ENCODE measurements around the gene SLIT1.

DNA sequence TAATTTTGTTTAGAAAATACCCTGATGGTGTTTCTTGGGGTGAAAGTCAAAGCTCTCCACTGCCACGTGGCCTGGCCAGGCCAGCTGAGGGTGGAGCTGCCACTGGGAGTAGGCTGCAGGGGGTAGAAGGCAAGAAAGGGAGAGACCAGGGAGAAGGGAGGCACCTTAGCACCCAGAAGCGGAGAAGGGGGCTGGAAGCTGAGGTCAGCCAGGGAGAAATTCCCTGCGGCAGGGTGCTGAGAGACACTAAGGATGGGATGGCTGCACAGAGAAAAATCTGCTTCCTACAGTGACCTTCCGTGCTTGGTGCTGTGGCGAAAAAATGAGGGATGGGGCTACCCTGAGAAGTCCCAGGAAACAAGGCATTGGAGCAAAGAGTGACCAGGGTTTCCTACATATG lies 143.7 kb downstream of the SLIT1 start:
- TF ChIP-seq, protein P1, sequence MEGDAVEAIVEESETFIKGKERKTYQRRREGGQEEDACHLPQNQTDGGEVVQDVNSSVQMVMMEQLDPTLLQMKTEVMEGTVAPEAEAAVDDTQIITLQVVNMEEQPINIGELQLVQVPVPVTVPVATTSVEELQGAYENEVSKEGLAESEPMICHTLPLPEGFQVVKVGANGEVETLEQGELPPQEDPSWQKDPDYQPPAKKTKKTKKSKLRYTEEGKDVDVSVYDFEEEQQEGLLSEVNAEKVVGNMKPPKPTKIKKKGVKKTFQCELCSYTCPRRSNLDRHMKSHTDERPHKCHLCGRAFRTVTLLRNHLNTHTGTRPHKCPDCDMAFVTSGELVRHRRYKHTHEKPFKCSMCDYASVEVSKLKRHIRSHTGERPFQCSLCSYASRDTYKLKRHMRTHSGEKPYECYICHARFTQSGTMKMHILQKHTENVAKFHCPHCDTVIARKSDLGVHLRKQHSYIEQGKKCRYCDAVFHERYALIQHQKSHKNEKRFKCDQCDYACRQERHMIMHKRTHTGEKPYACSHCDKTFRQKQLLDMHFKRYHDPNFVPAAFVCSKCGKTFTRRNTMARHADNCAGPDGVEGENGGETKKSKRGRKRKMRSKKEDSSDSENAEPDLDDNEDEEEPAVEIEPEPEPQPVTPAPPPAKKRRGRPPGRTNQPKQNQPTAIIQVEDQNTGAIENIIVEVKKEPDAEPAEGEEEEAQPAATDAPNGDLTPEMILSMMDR (optimal IDR thresholded peaks at IDR 0.05 in 1 of 3, IDR thresholded peaks at IDR 0.05 in 1 of 3, conservative IDR thresholded peaks at IDR 0.05 in 1 of 3; ENCODE audit: extremely low read depth in 1 of 3, insufficient read depth in 2 of 3, low read length in 3 of 3) = no peak
- no peak for TF ChIP-seq EZH2 (IDR thresholded peaks at IDR 0.05; ENCODE audit: low read length)

Measured in keratinocyte (primary cell).